ENCODE results near the gene NAALADL1.

NAALADL1 gene

GRCh38 chr11:65058012-65058411 lies 341 bp downstream of the NAALADL1 start:
- no peak overlapping the region for H3K9ac ChIP-seq
- H3K27ac ChIP-seq: no peak overlapping the region
- H3K36me3 ChIP-seq (ENCODE audit: control insufficient read depth, insufficient read depth, low read length): no peaks in the 10 kb centered on the region
- no peak overlapping the region for H3K4me2 ChIP-seq (ENCODE audit: low read length)
- H3K4me3 ChIP-seq (ENCODE audit: low read depth, low read length): no peak overlapping the region
- no peaks in the 10 kb centered on the region for H3K4me1 ChIP-seq
- TF ChIP-seq CTCF (IDR thresholded peaks at IDR 0.05): no peak
- H2AFZ ChIP-seq: no peak overlapping the region
- H3K27me3 ChIP-seq (ENCODE audit: control insufficient read depth, insufficient read depth, low read length): no peaks in the 10 kb centered on the region
- no peaks in the 10 kb centered on the region for H3K9me3 ChIP-seq (ENCODE audit: control insufficient read depth, low read length)
- H3K79me2 ChIP-seq: no peaks in the 10 kb centered on the region

GRCh38 chr11:65057526-65057925 lies 827 bp downstream of the NAALADL1 start:
- H3K4me3 ChIP-seq (ENCODE audit: low read depth, low read length): no peak overlapping the region
- no peak overlapping the region for H3K4me2 ChIP-seq (ENCODE audit: low read length)
- H3K27me3 ChIP-seq (ENCODE audit: control insufficient read depth, insufficient read depth, low read length): no peaks in the 10 kb centered on the region
- no peaks in the 10 kb centered on the region for H3K4me1 ChIP-seq
- H3K36me3 ChIP-seq (ENCODE audit: control insufficient read depth, insufficient read depth, low read length): no peaks in the 10 kb centered on the region
- H3K27ac ChIP-seq: no peak overlapping the region
- no peaks in the 10 kb centered on the region for H3K79me2 ChIP-seq
- H2AFZ ChIP-seq: no peak overlapping the region
- TF ChIP-seq CTCF (IDR thresholded peaks at IDR 0.05): no peak
- no peaks in the 10 kb centered on the region for H3K9me3 ChIP-seq (ENCODE audit: control insufficient read depth, low read length)
- H3K9ac ChIP-seq: no peak overlapping the region

GRCh38 chr11:65056999-65057398 lies 1.4 kb downstream of the NAALADL1 start:
- no peak overlapping the region for H3K9ac ChIP-seq
- H3K9me3 ChIP-seq (ENCODE audit: control insufficient read depth, low read length): no peaks in the 10 kb centered on the region
- no peak for TF ChIP-seq CTCF (IDR thresholded peaks at IDR 0.05)
- no peak overlapping the region for H3K27ac ChIP-seq
- no peaks in the 10 kb centered on the region for H3K79me2 ChIP-seq
- H3K27me3 ChIP-seq (ENCODE audit: control insufficient read depth, insufficient read depth, low read length): no peaks in the 10 kb centered on the region
- H3K4me3 ChIP-seq (ENCODE audit: low read depth, low read length): no peak overlapping the region
- H3K36me3 ChIP-seq (ENCODE audit: control insufficient read depth, insufficient read depth, low read length): no peaks in the 10 kb centered on the region
- H3K4me2 ChIP-seq (ENCODE audit: low read length): no peak overlapping the region
- no peak overlapping the region for H2AFZ ChIP-seq
- H3K4me1 ChIP-seq: no peaks in the 10 kb centered on the region

GRCh38 chr11:65055538-65055937 lies 2.8 kb downstream of the NAALADL1 start:
- no peak overlapping the region for H3K4me3 ChIP-seq (ENCODE audit: low read depth, low read length)
- H3K9ac ChIP-seq: no peak overlapping the region
- H3K79me2 ChIP-seq: no peaks in the 10 kb centered on the region
- TF ChIP-seq CTCF (IDR thresholded peaks at IDR 0.05): no peak
- H3K36me3 ChIP-seq (ENCODE audit: control insufficient read depth, insufficient read depth, low read length): no peaks in the 10 kb centered on the region
- H2AFZ ChIP-seq: no peak overlapping the region
- no peaks in the 10 kb centered on the region for H3K27me3 ChIP-seq (ENCODE audit: control insufficient read depth, insufficient read depth, low read length)
- no peaks in the 10 kb centered on the region for H3K9me3 ChIP-seq (ENCODE audit: control insufficient read depth, low read length)
- no peaks in the 10 kb centered on the region for H3K4me1 ChIP-seq
- H3K27ac ChIP-seq: no peak overlapping the region
- H3K4me2 ChIP-seq (ENCODE audit: low read length): no peak overlapping the region

GRCh38 chr11:65053827-65054508 lies 4.4 kb downstream of the NAALADL1 start:
- H3K36me3 ChIP-seq (ENCODE audit: control insufficient read depth, insufficient read depth, low read length): no peaks in the 10 kb centered on the region
- no peak overlapping the region for H3K4me3 ChIP-seq (ENCODE audit: low read depth, low read length)
- no peak overlapping the region for H3K9ac ChIP-seq
- TF ChIP-seq CTCF (IDR thresholded peaks at IDR 0.05): no peak
- H2AFZ ChIP-seq: no peak overlapping the region
- H3K27me3 ChIP-seq (ENCODE audit: control insufficient read depth, insufficient read depth, low read length): no peaks in the 10 kb centered on the region
- no peak overlapping the region for H3K4me2 ChIP-seq (ENCODE audit: low read length)
- no peaks in the 10 kb centered on the region for H3K9me3 ChIP-seq (ENCODE audit: control insufficient read depth, low read length)
- H3K27ac ChIP-seq: no peak overlapping the region
- no peaks in the 10 kb centered on the region for H3K79me2 ChIP-seq
- H3K4me1 ChIP-seq: no peaks in the 10 kb centered on the region
